CD4-positive, alpha-beta T cell treated with Interferon gamma for 1 hour (primary cell): ENCODE data around the gene IGFBP3.

Source experiments
- DNase-seq: peaks from one replicate; pipeline ENCODE4 v3.0.0-alpha.2; 2020

IGFBP3 gene

DNA sequence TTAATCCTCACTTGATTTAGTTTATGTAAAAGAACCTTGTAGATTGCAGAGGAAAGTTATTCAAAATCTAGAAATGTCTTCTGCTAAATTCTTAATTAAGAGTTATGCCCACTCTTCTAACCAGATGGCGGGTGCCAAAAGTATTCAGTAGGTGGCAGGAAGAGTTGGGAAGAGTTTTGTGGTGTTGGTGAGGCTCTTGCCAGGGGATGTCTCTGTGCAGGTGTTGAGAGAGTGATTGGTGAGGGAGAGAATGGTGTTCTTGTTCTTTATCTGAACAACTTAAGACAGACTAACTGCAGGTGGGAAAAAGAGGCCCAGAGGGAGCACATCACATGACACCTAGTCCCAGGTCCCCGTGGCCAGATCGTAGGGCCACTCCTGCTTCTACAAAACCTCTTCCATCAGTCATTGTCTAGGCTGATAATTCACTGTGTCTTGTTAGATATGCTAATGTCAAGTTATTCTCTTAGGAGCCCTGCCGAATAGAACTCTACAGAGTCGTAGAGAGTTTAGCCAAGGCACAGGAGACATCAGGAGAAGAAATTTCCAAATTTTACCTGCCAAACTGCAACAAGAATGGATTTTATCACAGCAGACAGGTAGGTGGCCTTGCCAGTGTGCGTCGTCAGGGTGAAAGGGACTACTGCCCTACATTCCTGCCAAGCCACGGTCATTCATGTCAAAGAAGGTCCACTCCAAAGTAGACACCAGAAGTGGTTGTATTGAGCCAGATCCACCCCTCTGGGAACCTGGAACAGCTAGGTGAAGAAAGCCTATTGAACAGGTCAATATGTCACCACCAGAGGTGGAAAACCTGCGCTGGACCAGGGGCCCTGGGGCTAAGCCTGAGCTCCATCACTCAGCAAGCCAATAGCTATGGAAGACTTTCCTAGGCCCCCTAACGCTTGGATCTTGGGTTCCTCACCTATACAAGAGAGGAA, 29.3 kb downstream of the IGFBP3 start:
- DNase-seq = no peak

DNA sequence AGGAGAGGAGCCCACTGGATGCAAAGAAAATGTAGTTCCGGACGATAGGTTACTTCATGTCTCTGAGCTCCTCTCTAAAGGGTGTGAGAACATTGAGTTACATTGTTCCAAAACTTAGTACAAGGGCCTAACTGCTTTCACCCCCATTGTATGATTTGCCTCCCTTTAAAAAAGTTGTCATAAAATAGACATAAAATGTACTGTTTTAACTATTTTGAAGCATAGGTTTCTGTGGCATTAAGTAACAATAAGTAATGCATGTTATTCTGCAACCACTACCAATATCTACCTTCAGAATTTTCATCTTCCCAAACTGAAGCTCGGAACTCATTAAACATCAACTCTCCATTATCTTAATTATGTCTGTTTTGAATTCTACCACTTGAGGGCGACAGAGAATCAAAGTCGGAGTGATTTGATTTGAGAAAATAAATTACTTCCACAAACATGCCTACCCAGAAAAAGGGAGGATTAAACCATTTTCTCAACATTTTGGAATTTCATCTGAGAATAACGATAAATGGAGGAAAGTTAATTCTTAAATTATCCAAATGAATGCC, 30.1 kb downstream of the IGFBP3 start:
- DNase-seq = no peak

DNA sequence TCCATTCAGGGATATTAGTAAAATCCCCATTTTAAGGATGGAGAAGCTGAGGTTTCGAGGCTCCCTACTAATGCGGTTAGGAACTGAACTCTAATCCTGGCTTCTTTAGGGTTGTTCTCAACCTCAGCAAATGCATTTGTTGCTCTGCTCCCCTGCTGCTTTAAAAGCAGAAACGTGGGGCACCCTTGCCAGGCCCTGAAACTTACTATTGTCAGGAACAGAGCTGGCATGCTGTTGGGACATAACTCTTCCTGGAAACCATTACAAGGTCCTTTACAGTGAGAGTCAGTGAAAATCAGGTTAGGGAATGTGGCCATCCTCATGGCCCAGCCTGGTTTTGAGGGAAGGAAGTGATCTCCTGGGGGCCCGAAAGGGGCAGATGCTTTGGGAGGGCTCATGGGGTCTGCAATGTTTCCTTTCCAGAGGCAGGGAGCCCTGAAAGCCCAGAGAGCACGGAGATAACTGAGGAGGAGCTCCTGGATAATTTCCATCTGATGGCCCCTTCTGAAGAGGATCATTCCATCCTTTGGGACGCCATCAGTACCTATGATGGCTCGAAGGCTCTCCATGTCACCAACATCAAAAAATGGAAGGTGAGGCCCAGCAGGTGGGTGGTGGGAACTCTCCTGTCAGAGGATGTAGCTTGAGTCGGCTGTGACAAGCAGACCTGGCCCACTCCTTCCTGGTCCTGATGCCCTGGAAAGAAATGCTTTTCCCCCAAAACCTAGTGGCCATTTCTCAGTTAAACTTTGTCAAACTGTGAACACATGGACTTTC, 30.8 kb downstream of the IGFBP3 start:
- no peak for DNase-seq

DNA sequence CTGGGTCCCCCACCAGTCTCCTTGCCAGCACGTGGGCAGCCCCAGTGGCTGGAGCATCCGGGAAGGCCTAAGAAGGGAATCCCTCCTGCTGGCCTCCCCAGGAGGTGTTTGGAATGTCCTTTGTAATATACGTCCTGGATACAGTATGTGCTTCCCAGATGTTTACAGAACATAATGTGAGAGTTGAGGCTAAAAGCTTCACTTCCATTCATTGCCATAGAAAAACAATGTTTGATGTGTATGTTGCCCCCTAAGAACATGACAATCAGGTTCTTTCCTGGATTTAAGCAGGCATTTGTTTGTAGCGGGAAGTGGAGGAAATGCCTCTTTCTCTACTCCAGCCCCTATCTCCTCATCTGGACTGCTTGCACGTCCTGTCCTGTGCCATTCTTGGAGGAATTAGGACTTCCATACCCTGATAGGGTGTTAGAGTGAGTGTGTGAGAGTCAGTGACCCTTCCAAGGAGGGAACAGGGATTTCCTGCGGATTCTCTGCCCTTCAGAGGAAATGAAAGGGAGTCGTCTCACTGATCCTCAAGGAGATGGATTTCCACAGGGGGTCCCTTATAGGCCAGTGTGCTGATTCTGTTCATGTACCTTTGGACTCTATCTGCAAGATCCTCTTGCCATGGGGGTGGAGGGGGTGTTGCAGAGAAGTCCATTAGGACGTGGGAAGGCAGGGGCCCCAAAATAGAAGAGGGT, 31.6 kb downstream of the IGFBP3 start:
- no peak for DNase-seq

DNA sequence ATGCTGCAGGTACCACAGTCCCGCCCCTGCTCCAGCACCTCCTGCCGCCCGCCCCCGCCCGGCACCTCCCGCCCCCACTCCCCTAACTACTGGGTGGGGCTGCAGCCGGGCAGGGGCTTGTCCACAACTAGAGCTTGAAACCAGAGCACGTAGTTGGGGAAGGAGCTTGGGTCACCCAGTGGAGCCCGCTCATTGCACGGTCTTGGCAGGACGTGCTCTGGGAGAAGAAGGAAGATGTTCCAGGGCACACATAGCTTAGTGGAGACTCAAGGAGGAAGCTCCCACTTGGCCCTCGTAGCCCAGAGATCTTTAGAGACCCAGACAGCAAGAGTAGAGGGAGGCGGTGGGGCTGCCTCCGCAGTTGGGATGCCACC, 32.1 kb downstream of the IGFBP3 start:
- no peak for DNase-seq

DNA sequence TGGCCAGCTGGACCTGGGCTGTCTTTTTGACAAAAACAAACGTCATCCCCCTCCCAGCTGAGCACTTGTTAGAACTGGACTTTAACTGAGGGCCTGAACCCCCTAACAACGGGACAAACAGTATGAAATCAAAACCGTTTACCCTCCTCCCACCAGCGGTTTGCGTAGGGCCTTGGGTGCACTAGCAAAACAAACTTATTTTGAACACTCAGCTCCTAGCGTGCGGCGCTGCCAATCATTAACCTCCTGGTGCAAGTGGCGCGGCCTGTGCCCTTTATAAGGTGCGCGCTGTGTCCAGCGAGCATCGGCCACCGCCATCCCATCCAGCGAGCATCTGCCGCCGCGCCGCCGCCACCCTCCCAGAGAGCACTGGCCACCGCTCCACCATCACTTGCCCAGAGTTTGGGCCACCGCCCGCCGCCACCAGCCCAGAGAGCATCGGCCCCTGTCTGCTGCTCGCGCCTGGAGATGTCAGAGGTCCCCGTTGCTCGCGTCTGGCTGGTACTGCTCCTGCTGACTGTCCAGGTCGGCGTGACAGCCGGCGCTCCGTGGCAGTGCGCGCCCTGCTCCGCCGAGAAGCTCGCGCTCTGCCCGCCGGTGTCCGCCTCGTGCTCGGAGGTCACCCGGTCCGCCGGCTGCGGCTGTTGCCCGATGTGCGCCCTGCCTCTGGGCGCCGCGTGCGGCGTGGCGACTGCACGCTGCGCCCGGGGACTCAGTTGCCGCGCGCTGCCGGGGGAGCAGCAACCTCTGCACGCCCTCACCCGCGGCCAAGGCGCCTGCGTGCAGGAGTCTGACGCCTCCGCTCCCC, 32.7 kb downstream of the IGFBP3 start, which contains the start of gene IGFBP1:
TSS of gene IGFBP1 (plus strand) at position 304 of the 808 bp plus-strand sequence. CDS start at position 469, 165 bp downstream.
- DNase-seq = no peak

DNA sequence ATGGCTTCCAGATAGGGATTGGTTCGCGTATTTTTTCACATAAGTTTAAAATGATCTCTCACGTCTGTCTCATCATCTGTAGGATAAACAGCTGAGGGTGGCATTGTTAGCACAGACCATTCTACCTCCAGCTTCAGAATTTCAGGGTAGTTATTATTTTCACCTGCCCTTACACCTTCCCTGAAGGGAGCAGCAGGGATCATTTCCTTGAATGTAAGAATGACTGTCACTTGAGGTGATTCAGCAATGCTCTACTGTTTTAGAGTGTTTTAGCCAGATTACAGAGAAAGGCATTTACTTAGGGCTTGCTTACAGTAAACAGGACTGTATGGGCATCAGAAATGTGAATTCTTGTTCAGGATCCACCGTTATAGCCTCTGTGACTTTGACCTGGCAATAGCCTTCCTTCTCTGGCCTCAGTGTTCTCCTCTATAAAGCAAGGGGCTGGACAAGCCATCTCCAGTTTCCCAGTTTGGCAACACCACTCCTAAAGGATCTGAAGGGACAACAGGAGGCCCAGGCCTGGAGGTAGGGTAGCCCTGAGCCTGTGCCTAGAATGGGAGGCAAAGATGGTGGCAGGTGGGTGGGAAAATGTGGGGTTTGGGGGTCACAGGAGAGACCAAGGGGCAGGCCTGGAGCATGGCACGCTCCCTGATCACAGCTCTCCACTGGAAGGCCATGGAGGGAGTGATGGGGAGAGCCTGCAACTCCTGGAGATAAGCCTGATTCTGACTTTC, 34.0 kb downstream of the IGFBP3 start:
- no peak for DNase-seq

DNA sequence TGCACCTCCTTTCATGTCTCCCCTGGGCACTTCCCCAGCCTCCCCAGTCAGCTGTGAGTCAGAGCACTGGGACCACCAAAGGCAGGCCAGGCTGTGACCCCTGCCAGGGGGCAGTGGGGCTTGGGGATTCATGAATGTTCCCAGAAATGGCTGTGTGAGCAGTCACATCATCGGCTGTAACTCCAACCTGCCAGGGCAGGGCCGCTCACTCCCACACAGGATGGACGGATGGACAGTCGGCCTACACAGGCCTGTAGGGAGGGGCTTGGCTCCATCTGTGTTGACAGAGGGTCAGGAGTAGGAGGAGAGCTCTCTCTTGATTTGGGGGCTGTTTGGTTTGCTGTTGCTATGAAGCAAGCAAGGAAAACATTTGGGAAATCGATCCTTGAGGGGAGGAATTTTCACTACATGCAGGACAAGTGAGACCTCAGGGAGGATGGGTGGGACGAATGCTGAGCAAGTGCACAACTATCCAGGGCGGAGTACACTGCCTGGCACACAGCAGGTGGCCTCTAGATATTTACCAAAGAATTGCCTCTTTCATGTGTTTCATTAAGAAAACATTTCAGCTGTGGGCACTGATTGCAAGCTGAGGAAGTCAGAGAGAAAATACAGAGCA, 35.7 kb downstream of the IGFBP3 start:
- DNase-seq = no peak

DNA sequence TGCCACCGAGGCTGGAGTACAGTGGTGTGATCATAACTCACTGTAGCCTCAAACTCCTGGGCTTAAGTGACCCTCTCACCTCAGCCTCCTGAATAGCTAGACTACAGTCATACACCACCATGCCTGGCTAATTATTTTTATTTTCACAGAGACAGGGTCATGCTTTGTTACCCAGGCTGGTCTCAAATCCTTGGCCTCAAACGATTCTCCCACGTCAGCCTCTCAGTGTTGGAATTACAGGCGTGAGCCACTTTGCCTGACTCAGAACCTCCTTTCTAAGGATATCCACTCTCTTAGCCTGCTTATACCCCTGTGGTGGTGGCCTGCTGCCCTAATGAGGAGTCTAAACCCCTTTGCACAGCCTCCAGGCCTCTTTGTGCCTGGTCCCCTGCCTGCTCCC, 36.9 kb downstream of the IGFBP3 start:
- no peak for DNase-seq

DNA sequence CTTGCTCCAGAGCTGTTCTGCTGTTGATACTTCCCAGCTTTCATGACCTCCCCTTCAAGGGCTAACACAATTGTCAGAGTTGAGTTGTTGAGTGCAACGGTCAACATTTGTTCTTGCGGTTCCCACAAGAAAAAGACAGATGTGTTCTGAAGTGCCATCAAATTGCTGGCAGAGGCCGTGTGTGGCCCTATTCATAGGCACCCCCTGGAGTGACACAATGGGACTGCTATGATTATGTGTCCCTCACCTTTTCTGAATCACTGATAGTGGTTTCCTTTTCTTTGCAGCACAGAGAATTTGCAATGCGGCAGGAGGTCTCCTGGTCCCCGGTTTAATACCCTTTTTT, 38.6 kb downstream of the IGFBP3 start:
- no peak for DNase-seq

DNA sequence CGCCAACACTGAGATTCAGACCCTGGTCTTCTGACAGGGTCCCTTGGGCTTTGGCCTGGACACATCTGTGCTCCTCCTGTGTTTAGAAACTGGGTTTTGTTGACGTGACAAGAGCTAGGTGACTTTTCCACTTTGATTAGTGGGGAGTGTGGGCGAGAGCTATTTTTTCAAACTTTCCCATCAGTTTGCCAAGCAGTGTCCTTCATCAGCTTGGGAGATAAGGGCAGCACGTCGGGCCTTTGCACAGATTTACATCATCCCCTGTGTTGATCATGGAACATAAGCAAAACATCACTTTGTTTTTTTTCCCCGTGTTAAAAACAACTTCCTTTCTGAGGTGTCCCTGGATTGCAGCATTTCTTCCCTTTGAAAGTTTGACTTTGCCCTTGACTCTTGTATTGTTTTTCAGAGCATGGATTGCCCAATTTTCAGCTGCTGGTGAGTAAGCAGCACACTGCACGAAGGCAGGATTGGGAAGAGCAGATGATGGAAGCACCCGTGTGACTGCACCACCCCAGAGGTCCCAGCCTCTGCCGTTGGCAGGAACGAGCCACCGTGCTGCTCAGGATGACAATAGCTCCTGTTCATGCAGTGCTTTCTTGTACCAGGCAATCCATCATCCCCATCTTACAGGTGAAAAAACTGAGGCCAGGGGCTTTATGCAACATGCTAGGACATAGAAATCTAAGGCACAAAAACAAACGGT, 39.2 kb downstream of the IGFBP3 start:
- DNase-seq = no peak

DNA sequence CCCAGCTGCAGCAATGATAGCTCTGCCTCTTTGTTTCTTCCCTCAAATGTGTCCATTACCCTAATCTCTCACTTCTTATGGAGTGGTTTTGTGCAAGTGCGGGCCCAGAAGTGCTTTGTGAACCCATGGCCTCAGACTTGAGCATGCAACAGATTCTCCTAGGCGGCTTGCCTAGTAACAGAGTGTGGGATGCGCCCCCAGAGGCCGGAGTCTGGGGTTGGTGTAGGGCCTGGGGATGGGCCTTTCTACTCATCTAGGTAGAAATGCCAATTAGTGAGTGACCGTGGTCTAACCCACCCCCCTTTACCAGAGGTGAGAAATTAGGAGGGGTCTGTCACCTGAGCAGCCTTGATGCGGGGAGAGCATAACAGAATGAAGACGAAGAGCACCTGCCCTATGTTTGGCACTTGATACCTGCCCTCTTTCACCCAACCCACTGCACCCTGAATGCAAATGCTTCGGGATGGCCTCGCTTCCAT, 39.8 kb downstream of the IGFBP3 start:
- DNase-seq = no peak

DNA sequence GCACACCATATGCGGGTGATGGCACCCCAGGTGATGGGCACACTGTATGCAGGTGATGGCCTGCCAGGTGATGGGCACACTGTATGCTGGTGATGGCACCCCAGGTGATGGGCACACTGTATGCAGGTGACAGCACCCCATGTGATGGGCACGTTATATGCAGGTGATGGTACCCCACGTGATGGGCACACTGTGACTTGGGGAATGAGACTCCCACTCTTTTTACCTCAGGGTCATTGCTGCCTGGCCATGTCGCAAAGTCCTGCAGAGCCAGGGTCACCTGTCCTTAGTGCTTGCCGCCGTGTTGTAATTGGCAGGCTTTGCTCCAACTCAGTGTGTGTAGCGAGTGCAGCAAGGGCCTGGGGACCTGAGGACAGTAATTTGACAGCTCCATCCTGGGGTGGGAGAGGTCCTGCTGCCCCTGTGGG, 40.6 kb downstream of the IGFBP3 start:
- no peak for DNase-seq

DNA sequence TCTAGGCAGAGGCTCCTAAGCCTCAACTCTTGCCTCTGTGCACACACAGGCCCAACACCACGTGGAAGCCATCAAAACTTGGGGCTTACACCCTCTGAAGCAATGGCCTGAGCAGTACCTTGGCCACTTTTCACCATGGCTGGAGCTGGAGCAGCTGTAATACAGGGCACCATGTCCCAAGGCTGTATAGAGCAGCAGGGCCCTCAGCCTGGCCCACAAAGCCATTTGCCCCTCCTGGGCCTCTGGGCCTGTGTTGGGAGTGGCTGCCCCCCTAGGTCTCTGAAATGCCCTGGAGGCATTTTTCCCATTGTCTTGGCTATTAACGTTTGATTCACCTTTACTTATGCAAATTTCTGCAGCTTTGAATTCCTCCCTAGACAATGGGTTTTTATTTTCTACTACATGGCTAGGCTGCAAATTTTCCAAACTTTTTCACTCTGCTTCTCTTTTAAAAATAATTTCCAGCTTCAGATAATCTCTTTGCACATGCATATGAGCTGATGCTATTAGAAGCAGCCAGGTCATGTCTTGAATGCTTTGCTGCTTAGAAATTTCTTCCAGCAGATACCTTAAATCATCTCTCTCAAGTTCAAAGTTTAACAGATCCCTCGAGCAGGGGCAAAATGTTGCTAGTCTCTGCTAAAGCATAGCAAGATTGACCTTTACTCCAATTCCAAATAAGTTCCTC, 42.5 kb downstream of the IGFBP3 start:
- DNase-seq = no peak

DNA sequence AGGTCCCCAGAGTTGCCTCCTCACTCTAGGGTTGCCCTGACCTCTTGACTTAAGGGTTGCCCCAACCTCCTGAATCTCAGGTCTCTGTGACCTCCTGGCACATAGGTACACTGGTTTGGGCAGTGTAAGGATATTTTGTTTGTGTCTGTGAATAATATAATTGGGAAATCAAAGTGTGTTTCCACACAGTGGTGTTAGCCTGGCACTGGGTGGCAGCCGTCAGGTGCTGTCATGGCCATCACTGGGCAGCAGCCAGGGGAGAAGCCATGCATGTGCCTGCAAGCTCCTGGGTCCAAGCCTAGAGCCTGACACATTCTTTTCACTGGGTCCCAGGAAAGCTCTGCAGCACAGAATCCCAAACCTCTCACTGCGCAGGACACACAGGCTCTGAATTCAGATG, 44.6 kb downstream of the IGFBP3 start:
- no peak for DNase-seq

DNA sequence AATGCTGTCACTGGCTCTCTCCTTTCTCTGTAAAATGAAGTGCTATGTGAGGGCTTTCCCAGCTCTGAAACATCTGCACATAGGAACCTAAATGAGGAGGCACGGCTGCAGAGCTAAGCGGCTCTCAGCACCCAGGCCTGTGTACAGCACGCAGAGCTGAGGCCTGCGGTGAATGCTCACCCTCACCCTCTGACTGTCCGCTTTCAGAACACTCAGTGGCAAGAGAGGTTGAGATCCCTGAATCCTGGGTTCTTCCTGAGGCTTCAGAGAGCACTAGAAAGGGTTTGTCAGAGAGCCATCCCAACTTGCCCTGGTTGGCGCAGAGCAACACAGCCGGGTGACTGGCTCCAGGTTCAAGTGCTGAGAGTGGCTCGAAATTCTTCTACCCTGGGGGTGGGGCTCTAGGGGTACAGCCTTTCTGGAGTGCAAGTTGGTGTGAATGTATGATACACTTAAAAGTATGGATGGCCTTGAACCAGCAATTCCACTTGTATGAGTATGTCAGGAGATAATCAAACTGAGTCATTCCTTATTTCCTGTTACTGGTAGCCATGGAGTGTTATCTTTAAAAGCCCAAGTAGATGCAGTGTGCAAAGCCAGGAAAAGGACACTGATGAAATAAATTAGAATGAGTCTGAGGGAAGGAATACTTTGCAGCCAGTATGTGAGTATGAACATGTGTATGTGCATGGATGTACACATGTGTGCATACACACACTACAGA, 46.5 kb downstream of the IGFBP3 start:
- no peak for DNase-seq

DNA sequence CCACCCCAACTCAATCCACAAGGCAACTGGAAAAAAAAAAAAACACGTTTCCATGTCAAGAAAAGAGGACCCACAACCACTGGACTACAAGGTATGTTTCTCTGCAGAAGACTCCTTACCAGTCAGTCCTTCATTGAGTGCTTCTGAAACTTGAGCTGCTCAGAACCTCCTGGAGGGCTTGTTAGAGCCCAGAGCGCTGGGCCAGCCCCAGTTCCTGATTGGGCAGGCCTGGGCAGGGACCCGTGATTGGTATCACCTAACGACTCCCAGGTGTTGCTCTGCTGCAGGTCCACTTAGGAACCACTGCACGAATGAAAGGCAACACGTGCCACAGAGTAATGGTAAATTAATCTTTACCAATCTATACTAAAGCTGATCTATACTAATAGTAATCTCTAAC, 47.7 kb downstream of the IGFBP3 start:
- DNase-seq = no peak

DNA sequence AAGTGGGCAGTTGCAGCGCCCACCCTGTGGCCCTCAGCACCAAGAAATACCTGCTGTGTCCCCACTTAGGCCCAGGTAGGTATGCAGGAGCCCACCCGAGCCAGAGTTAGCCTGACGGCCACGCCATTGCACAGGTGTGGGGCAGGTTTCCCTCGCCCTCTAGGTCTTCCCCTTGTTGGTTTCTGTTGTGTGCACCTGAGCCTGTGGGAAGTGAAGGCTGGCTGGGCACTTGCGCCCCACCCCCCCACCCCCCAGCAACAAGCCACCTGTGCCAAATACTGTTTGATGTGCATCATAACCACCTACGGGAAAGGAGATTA, 48.1 kb downstream of the IGFBP3 start, which contains the start of gene CCDC201:
TSS of gene CCDC201 (minus strand) at position 48 of the 320 bp plus-strand sequence. CDS start 75 bp downstream, outside the sequence.
- no peak for DNase-seq
